Keratinocyte (primary cell): ENCODE measurements around the gene TYSND1. TPM values are rescaled to one million over a fixed set of nuclear protein-coding genes. Genes with fewer than 3 reads are reported as not detected.
A peak's percentile ranks its signal among the peaks of the same experiment; 100 is the strongest.

Experiments used
- DNase-seq: peaks from one replicate; pipeline ENCODE4 v3.0.0-alpha.2; 2011; ENCODE audit warnings: low read depth, missing footprints, low spot score
- FAIRE-seq: peaks from 2 replicates; lab custom pipeline; 2011; peaks lifted over from hg19 to GRCh38; lab: Jason Lieb, UNC
- H2AFZ ChIP-seq: 2 replicates; pipeline ENCODE4 v1.6.0; 2012; ENCODE audit warnings: low read length, control low read depth, inconsistent platforms; ENCODE audit not compliant: control insufficient read depth
- H3K27ac ChIP-seq: 2 replicates; pipeline ENCODE4 v1.5.1; 2011; ENCODE audit warnings: low read length; ENCODE audit not compliant: control insufficient read depth, insufficient read depth
- H3K27me3 ChIP-seq: 3 replicates; pipeline ENCODE4 v1.6.0; 2011; ENCODE audit warnings: low read length; ENCODE audit not compliant: control insufficient read depth, insufficient read depth; ENCODE audit errors: extremely low read depth
- H3K36me3 ChIP-seq, 2 experiments: 2 replicates in 1 of 2; 3 replicates in 1 of 2; pipeline ENCODE4 v1.5.1; 2011; ENCODE audit warnings: low read length in 2 of 2, mild to moderate bottlenecking in 1 of 2; ENCODE audit not compliant: control insufficient read depth in 2 of 2, insufficient read depth in 2 of 2; ENCODE audit errors: extremely low read depth in 1 of 2
- H3K4me1 ChIP-seq: 3 replicates; pipeline ENCODE4 v1.5.1; 2011; ENCODE audit warnings: low read length; ENCODE audit not compliant: control insufficient read depth, insufficient read depth; ENCODE audit errors: extremely low read depth
- H3K4me2 ChIP-seq: 3 replicates; pipeline ENCODE4 v1.6.0; 2011; ENCODE audit warnings: low read depth, low read length; ENCODE audit not compliant: control insufficient read depth, insufficient read depth; ENCODE audit errors: extremely low read depth
- H3K4me3 ChIP-seq, 3 experiments: fragments of 200-600 bp in 1 of 3; sonication (generic) in 1 of 3; 2 replicates in 2 of 3; 3 replicates in 1 of 3; pipeline ENCODE4 v1.5.1; 2011 to 2016; ENCODE audit warnings: low read length in 3 of 3, mild to moderate bottlenecking in 3 of 3, control low read depth in 2 of 3, inconsistent platforms in 1 of 3, low read depth in 1 of 3, mixed read lengths in 1 of 3, mixed run types in 1 of 3, moderate library complexity in 1 of 3; ENCODE audit not compliant: control insufficient read depth in 2 of 3, insufficient read depth in 2 of 3; ENCODE audit errors: extremely low read depth in 1 of 3
- H3K79me2 ChIP-seq: 2 replicates; pipeline ENCODE4 v1.6.0; 2012; ENCODE audit warnings: low read length; ENCODE audit not compliant: control insufficient read depth, insufficient read depth
- H3K9ac ChIP-seq: 3 replicates; pipeline ENCODE4 v1.6.0; 2011; ENCODE audit warnings: low read length; ENCODE audit not compliant: control insufficient read depth, insufficient read depth; ENCODE audit errors: extremely low read depth
- H3K9me1 ChIP-seq: 3 replicates; pipeline ENCODE4 v1.6.0; 2011; ENCODE audit warnings: low read length; ENCODE audit not compliant: control insufficient read depth, insufficient read depth; ENCODE audit errors: extremely low read depth
- H3K9me3 ChIP-seq: 2 replicates; pipeline ENCODE4 v1.5.1; 2012; ENCODE audit warnings: low read depth, low read length; ENCODE audit not compliant: control insufficient read depth
- H4K20me1 ChIP-seq: 3 replicates; pipeline ENCODE4 v1.6.0; 2011; ENCODE audit warnings: low read length; ENCODE audit not compliant: control insufficient read depth, insufficient read depth; ENCODE audit errors: extremely low read depth
- CTCF ChIP-seq, 3 experiments: IDR thresholded peaks in 1 of 3; conservative IDR thresholded peaks in 1 of 3; optimal IDR thresholded peaks in 1 of 3; 2 replicates in 2 of 3; 3 replicates in 1 of 3; pipeline versions ENCODE3 to v1.5.1; 2011; ENCODE audit warnings: low read length in 3 of 3, mild to moderate bottlenecking in 3 of 3, moderate library complexity in 2 of 3, control low read depth in 1 of 3, inconsistent platforms in 1 of 3; ENCODE audit not compliant: insufficient read depth in 2 of 3; ENCODE audit errors: extremely low read depth in 1 of 3
- EZH2 ChIP-seq: IDR thresholded peaks from one replicate; pipeline ENCODE4 v1.6.1; 2012; ENCODE audit warnings: inconsistent platforms, mild to moderate bottlenecking, low read length, moderate library complexity
- dilution Hi-C: fragments of 300-500 bp; cut with MboI; formaldehyde crosslinking; loops from one replicate; pipeline ENCODE4 v1.7.0; 2020; ENCODE audit warnings: low sequenced_read_pairs; ENCODE audit not compliant: extremely low pct_ligation_motif_present
- polyA plus RNA-seq, 5 experiments: library from polyadenylated mRNA; depleted of rRNA in 3 of 5; stranded (reverse) in 3 of 5; stranded (forward) in 1 of 5; unstranded in 1 of 5; fragments of >200 nt; gene quantifications; 1 replicate in 1 of 5; 2 replicates in 3 of 5; 3 replicates in 1 of 5; pipeline versions ENCODE4 v1.2.1 to v1.2.3, GENCODE V29; 2011 to 2012; ENCODE audit warnings: missing spikeins in 2 of 5, low read depth in 1 of 5, low replicate concordance in 1 of 5

Gene TYSND1
- polyA plus RNA-seq, 1 donor (not counting 4 experiments of a cell fraction or from before 2014, with no cell fraction given) = 9.9 TPM

DNA sequence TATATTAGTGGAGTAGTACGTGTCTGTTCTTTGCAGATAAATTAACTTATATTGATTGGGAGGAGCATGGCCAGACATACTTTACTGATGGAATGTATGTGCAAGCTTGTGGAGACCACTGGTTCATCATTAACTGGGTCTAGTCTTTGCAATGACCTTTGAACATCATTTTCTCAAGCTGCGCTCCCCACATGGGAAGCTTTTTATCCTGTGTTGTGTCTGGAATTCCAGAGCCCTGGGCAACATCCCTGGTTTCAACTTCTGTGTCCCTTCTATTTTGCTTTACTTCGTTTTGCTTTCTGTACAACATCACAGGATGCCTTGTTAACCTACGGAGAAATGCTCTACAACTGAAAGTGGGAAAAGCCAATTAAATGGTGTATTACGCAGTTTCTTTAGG lies 55.5 kb downstream of the TYSND1 start:
- FAIRE-seq = no peak
- Histone ChIP-seq H3K9me1 (no peaks in the 10 kb centered on the region), H3K27ac (no peak overlapping the region), H4K20me1 (no peaks in the 10 kb centered on the region), H3K4me1 (peaks cover 6% of the 10 kb centered on the region), H3K9me3 (no peaks in the 10 kb centered on the region), H3K36me3 (peaks cover 4 to 9% of the 10 kb centered on the region in 2 experiments), H2AFZ (no peak overlapping the region), H3K9ac (no peak overlapping the region), H3K27me3 (no peaks in the 10 kb centered on the region), H3K4me3 (no peak overlapping the region), H3K4me2 (no peak overlapping the region), H3K79me2 (no peaks in the 10 kb centered on the region)
- TF ChIP-seq EZH2 = no peak
- no peak for TF ChIP-seq CTCF (optimal IDR thresholded peaks at IDR 0.05 in 1 of 3, IDR thresholded peaks at IDR 0.05 in 1 of 3, conservative IDR thresholded peaks at IDR 0.05 in 1 of 3; ENCODE audit: extremely low read depth in 1 of 3, insufficient read depth in 2 of 3, low read length in 3 of 3)
- no peak for DNase-seq
- dilution Hi-C loops = no loop called here

DNA sequence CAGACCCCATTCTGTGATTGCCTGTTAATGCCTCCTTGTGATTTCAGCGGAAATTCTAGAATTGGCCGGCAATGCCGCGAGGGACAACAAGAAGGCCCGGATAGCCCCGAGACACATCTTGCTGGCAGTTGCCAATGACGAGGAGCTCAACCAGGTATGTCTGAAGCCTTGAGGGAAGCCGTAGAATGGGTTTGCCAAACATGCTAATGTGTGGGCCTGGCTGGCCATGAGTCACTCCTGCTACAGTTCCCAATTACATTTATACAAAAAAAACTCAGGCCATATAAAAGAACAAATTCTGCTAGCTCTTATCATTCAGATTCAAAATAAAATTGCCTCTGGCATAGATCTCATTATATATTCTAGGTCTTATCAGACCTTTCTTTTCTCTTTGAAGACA lies 56.5 kb downstream of the TYSND1 start:
- Histone ChIP-seq H3K79me2 (no peaks in the 10 kb centered on the region), H3K27ac (no peak overlapping the region), H3K27me3 (no peaks in the 10 kb centered on the region), H3K9ac (no peak overlapping the region), H3K4me3 (no peak overlapping the region), H3K4me2 (peak overlapping the region; percentile 39), H2AFZ (peak overlapping the region; percentile 71), H3K9me1 (no peaks in the 10 kb centered on the region), H4K20me1 (no peaks in the 10 kb centered on the region), H3K4me1 (peaks cover 6% of the 10 kb centered on the region), H3K9me3 (no peaks in the 10 kb centered on the region), H3K36me3 (peaks cover 4 to 9% of the 10 kb centered on the region in 2 experiments)
- dilution Hi-C loops = no loop called here
- FAIRE-seq (peak; percentile 62), DNase-seq (no peak)
- TF ChIP-seq CTCF (optimal IDR thresholded peaks at IDR 0.05 in 1 of 3, IDR thresholded peaks at IDR 0.05 in 1 of 3, conservative IDR thresholded peaks at IDR 0.05 in 1 of 3; ENCODE audit: extremely low read depth in 1 of 3, insufficient read depth in 2 of 3, low read length in 3 of 3) = no peak
- TF ChIP-seq EZH2 = no peak
